22Rv1 (cell line): ENCODE measurements around the gene TOGARAM1.

ENCODE experiments used
- CTCF ChIP-seq: fragments of 450-650 bp; IDR thresholded peaks from 2 replicates; pipeline ENCODE4 v1.5.1; 2017; ENCODE audit warnings: mild to moderate bottlenecking
- ZFX ChIP-seq: fragments of 450-650 bp; IDR thresholded peaks from 2 replicates; pipeline ENCODE4 v1.6.1; 2017; ENCODE audit warnings: antibody characterized with exemption, borderline replicate concordance

GRCh38 chr14:45104561-45104960 is 142.6 kb downstream of the TOGARAM1 start:
- no peak for TF ChIP-seq CTCF
- TF ChIP-seq ZFX, result no peak
